SK-N-SH (cell line): ENCODE measurements around the gene ABCE1. TPM values are rescaled to one million over a fixed set of nuclear protein-coding genes. Genes with fewer than 3 reads are reported as not detected.

ENCODE experiments used
- CTCF ChIA-PET: fragments of 300-600, 350-600 bp; formaldehyde crosslinking; extraction: SDS; loops from one replicate; lab custom pipeline; 2021; lab: Yijun Ruan, JAX
- POLR2A ChIA-PET: fragments of 350-600 bp; sonication (Branson Sonifier 250); formaldehyde crosslinking; extraction: SDS; loops from one replicate; lab custom pipeline; 2020; ENCODE audit warnings: antibody characterized with exemption, inconsistent platforms; lab: Yijun Ruan, JAX
- DNase-seq: peaks from one replicate; pipeline ENCODE4 v3.0.0; 2012
- H2AFZ ChIP-seq: fragments of 200-600 bp; sonication (generic); 2 replicates; pipeline ENCODE4 v1.8.1; 2016; ENCODE audit warnings: antibody characterized with exemption, mild to moderate bottlenecking, low read depth
- H3F3A ChIP-seq: fragments of 200-600 bp; sonication (generic); replicated peaks from 2 replicates; pipeline ENCODE3; 2016; ENCODE audit warnings: antibody characterized with exemption, mild to moderate bottlenecking; ENCODE audit not compliant: insufficient read depth
- H3K27ac ChIP-seq, 2 experiments: fragments of 200-500 bp in 1 of 2; fragments of 200-600 bp in 1 of 2; sonication (Bioruptor generic) in 1 of 2; sonication (generic), shearing (Covaris generic) in 1 of 2; 2 replicates each; pipeline versions ENCODE4 v1.5.1 to v1.6.1; 2014 to 2016; ENCODE audit warnings: low read depth in 2 of 2, inconsistent platforms in 1 of 2, low read length in 1 of 2, mild to moderate bottlenecking in 1 of 2, mixed read lengths in 1 of 2
- H3K27me3 ChIP-seq: fragments of 200-600 bp; sonication (generic), shearing (Covaris generic); 2 replicates; pipeline ENCODE4 v1.6.1; 2016; ENCODE audit warnings: mixed run types; ENCODE audit not compliant: insufficient read depth
- H3K36me3 ChIP-seq, 2 experiments: fragments of 200-500 bp in 1 of 2; fragments of 200-600 bp in 1 of 2; sonication (Bioruptor generic) in 1 of 2; sonication (generic) in 1 of 2; replicated peaks in 1 of 2; 2 replicates each; pipeline versions ENCODE3 to v1.5.1; 2014 to 2016; ENCODE audit warnings: low read length in 1 of 2, mild to moderate bottlenecking in 1 of 2; ENCODE audit not compliant: insufficient read depth in 2 of 2, control insufficient read depth in 1 of 2
- H3K4me1 ChIP-seq, 2 experiments: fragments of 200-500 bp in 1 of 2; fragments of 200-600 bp in 1 of 2; sonication (Bioruptor generic) in 1 of 2; sonication (generic), shearing (Covaris generic) in 1 of 2; 2 replicates each; pipeline versions ENCODE4 v1.5.1 to v1.6.1; 2014 to 2016; ENCODE audit warnings: low read depth in 1 of 2, low read length in 1 of 2, mixed run types in 1 of 2; ENCODE audit not compliant: insufficient read depth in 2 of 2, control insufficient read depth in 1 of 2
- H3K4me2 ChIP-seq: fragments of 200-600 bp; sonication (generic), shearing (Covaris generic); 2 replicates; pipeline ENCODE4 v1.6.1; 2017; ENCODE audit warnings: mixed run types
- H3K4me3 ChIP-seq, 2 experiments: fragments of 200-500 bp in 1 of 2; fragments of 200-600 bp in 1 of 2; sonication (Bioruptor generic) in 1 of 2; sonication (generic), shearing (Covaris generic) in 1 of 2; 2 replicates each; pipeline versions ENCODE4 v1.5.1 to v1.8.1; 2014 to 2016; ENCODE audit warnings: low read depth in 2 of 2, inconsistent platforms in 1 of 2, low read length in 1 of 2, mild to moderate bottlenecking in 1 of 2, mixed read lengths in 1 of 2, moderate library complexity in 1 of 2
- H3K79me2 ChIP-seq: fragments of 200-600 bp; sonication (generic); 2 replicates; pipeline ENCODE4 v1.8.1; 2017; ENCODE audit warnings: mild to moderate bottlenecking; ENCODE audit not compliant: insufficient read depth
- H3K9ac ChIP-seq: fragments of 200-600 bp; sonication (generic); 2 replicates; pipeline ENCODE4 v1.6.1; 2017; ENCODE audit warnings: mixed run types
- H3K9me2 ChIP-seq: fragments of 200-600 bp; sonication (generic); 2 replicates; pipeline ENCODE4 v1.6.1; 2017; ENCODE audit warnings: mixed run types
- H3K9me3 ChIP-seq: fragments of 200-600 bp; sonication (generic); 2 replicates; pipeline ENCODE4 v1.6.1; 2017; ENCODE audit warnings: mixed run types, mild to moderate bottlenecking, moderate library complexity
- H4K20me1 ChIP-seq: fragments of 200-600 bp; sonication (generic); 2 replicates; pipeline ENCODE4 v1.6.1; 2017; ENCODE audit warnings: mild to moderate bottlenecking, mixed run types; ENCODE audit not compliant: insufficient read depth
- CHD2 ChIP-seq: fragments of 150-350 bp; IDR thresholded peaks from 2 replicates; pipeline ENCODE4 v1.6.1; 2018; ENCODE audit warnings: low read length; ENCODE audit not compliant: partially characterized antibody
- ELF1 ChIP-seq: IDR thresholded peaks from 2 replicates; pipeline ENCODE4 v1.4.0; 2012
- EP300 ChIP-seq, 2 experiments: IDR thresholded peaks; 2 replicates each; pipeline versions ENCODE4 v1.4.0 to v1.6.1; 2012; ENCODE audit warnings: borderline replicate concordance in 1 of 2, low read depth in 1 of 2, low read length in 1 of 2
- EZH2phosphoT487 ChIP-seq: fragments of 200-600 bp; sonication (generic); IDR thresholded peaks from 2 replicates; pipeline ENCODE4 v1.6.1; 2017; ENCODE audit warnings: low read depth, mixed run types, mild to moderate bottlenecking, antibody characterized with exemption, moderate library complexity, borderline replicate concordance
- FOXM1 ChIP-seq: IDR thresholded peaks from 2 replicates; pipeline ENCODE4 v1.4.0; 2012; ENCODE audit warnings: low read depth, mild to moderate bottlenecking
- JUND ChIP-seq: IDR thresholded peaks from 2 replicates; pipeline ENCODE4 v1.4.0; 2012
- MEF2A ChIP-seq: IDR thresholded peaks from 2 replicates; pipeline ENCODE4 v1.4.0; 2012; ENCODE audit warnings: low read depth, borderline replicate concordance
- NFIC ChIP-seq: IDR thresholded peaks from 2 replicates; pipeline ENCODE4 v1.4.0; 2012; ENCODE audit warnings: borderline replicate concordance
- RAD21 ChIP-seq: IDR thresholded peaks from 2 replicates; pipeline ENCODE4 v1.6.1; 2012; ENCODE audit warnings: mild to moderate bottlenecking, low read length
- SIN3A ChIP-seq: IDR thresholded peaks from 2 replicates; pipeline ENCODE4 v1.6.1; 2012; ENCODE audit warnings: low read depth, mild to moderate bottlenecking, low read length, moderate library complexity, borderline replicate concordance
- SMC3 ChIP-seq: IDR thresholded peaks from 2 replicates; pipeline ENCODE4 v1.6.1; 2012; ENCODE audit warnings: low read depth, low read length, improper control_type of control experiment
- TAF1 ChIP-seq: IDR thresholded peaks from 2 replicates; pipeline ENCODE4 v1.6.1; 2012; ENCODE audit warnings: low read depth, mild to moderate bottlenecking, low read length, moderate library complexity, borderline replicate concordance
- TEAD4 ChIP-seq: IDR thresholded peaks from 2 replicates; pipeline ENCODE4 v1.4.0; 2012; ENCODE audit warnings: mild to moderate bottlenecking, borderline replicate concordance; ENCODE audit not compliant: insufficient read depth
- YY1 ChIP-seq: IDR thresholded peaks from 2 replicates; pipeline ENCODE4 v1.4.0; 2012; ENCODE audit warnings: low read depth, mild to moderate bottlenecking
- WGBS: methylation state at CpG from one replicate; pipeline ENCODE4 v1.1.6; 2017; ENCODE audit warnings: low lambda C conversion rate; 5-methylcytosine and 5-hydroxymethylcytosine counted together
- polyA plus RNA-seq, 3 experiments: library from polyadenylated mRNA; depleted of rRNA; stranded (reverse); fragments of >200 nt; gene quantifications; 2 replicates each; pipeline ENCODE4 v1.2.3, GENCODE V29; 2012
- TF ChIP-seq, protein P1 (sequence below): fragments of 200-600 bp; sonication (generic); IDR thresholded peaks from 2 replicates; pipeline ENCODE4 v1.6.1; 2017; ENCODE audit warnings: antibody characterized with exemption, mild to moderate bottlenecking, moderate library complexity
- TF ChIP-seq, protein P2 (sequence below): IDR thresholded peaks from 2 replicates; pipeline ENCODE4 v1.4.0; 2012; ENCODE audit warnings: low read depth, borderline replicate concordance
- TF ChIP-seq, protein P3 (sequence below): IDR thresholded peaks from 2 replicates; pipeline ENCODE4 v1.4.0; 2012; ENCODE audit warnings: low read depth, borderline replicate concordance
- TF ChIP-seq, protein P4 (sequence below): IDR thresholded peaks from 2 replicates; pipeline ENCODE4 v1.4.0; 2012; ENCODE audit warnings: low read depth
- TF ChIP-seq, protein P5 (sequence below): fragments of 150-350 bp; IDR thresholded peaks from 2 replicates; pipeline ENCODE4 v1.6.1; 2017; ENCODE audit warnings: antibody characterized with exemption, low read length, low read depth, borderline replicate concordance
- TF ChIP-seq, protein P6 (sequence below): IDR thresholded peaks from 2 replicates; pipeline ENCODE4; 2012

ABCE1 gene
- polyA plus RNA-seq, 1 of the 3 experiments (the other 2 are of a cell fraction): 48.3 TPM

DNA sequence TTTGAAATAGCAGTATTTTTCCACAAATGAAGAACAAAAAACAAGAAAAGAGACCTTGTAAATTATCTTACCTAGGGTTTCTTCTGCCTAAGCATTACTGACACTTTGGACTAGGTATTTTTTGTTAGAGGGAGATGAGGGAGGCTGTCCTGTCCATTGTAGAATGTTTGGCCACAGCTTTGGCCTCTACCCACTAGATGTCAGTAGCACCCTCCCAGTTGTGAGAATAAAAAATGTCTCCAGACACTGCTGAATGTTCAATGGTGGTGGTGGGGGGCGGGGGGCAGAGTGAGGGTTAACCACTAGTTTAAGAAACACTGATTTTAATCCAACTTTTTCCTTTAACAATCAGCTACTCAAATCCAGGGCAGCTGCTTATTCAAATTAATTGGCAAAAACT, 56.5 kb downstream of the ABCE1 start:
- H3K9me3 ChIP-seq: no peaks in the 10 kb centered on the region
- TF ChIP-seq CHD2 (no peak), EZH2phosphoT487 (no peak), FOXM1 (no peak), RAD21 (peak; percentile 64), SMC3 (peak; percentile 30; the same call in 1 of the 2 replicates)
- TF ChIP-seq, protein P1, sequence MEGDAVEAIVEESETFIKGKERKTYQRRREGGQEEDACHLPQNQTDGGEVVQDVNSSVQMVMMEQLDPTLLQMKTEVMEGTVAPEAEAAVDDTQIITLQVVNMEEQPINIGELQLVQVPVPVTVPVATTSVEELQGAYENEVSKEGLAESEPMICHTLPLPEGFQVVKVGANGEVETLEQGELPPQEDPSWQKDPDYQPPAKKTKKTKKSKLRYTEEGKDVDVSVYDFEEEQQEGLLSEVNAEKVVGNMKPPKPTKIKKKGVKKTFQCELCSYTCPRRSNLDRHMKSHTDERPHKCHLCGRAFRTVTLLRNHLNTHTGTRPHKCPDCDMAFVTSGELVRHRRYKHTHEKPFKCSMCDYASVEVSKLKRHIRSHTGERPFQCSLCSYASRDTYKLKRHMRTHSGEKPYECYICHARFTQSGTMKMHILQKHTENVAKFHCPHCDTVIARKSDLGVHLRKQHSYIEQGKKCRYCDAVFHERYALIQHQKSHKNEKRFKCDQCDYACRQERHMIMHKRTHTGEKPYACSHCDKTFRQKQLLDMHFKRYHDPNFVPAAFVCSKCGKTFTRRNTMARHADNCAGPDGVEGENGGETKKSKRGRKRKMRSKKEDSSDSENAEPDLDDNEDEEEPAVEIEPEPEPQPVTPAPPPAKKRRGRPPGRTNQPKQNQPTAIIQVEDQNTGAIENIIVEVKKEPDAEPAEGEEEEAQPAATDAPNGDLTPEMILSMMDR: peak; percentile 66
- TF ChIP-seq, all 33 proteins: peak for 3
- DNase-seq: no peak
- Histone ChIP-seq H3K4me2 (no peak overlapping the region), H3F3A (no peaks in the 10 kb centered on the region), H3K27ac (no peak overlapping the region), H3K4me3 (no peak overlapping the region), H3K9ac (no peak overlapping the region), H3K27me3 (no peaks in the 10 kb centered on the region), H4K20me1 (no peaks in the 10 kb centered on the region), H3K4me1 (no peaks in the 10 kb centered on the region), H3K79me2 (peaks cover 6% of the 10 kb centered on the region; the same call in 1 of the 2 replicates), H2AFZ (no peak overlapping the region), H3K36me3 (peaks cover 54 to 65% of the 10 kb centered on the region in 2 experiments), H3K9me2 (no peaks in the 10 kb centered on the region)
- CTCF ChIA-PET: interaction anchor here (0.6 to 1.2 kb wide), 4 partner anchors 9 to 463 kb away, joined by 3 to 4 read pairs (median 3); no protein-coding TSS in a partner anchor
- 80% methylated on average over 1 of the region's 1 CpG for WGBS
- POLR2A ChIA-PET: no interaction called here

DNA sequence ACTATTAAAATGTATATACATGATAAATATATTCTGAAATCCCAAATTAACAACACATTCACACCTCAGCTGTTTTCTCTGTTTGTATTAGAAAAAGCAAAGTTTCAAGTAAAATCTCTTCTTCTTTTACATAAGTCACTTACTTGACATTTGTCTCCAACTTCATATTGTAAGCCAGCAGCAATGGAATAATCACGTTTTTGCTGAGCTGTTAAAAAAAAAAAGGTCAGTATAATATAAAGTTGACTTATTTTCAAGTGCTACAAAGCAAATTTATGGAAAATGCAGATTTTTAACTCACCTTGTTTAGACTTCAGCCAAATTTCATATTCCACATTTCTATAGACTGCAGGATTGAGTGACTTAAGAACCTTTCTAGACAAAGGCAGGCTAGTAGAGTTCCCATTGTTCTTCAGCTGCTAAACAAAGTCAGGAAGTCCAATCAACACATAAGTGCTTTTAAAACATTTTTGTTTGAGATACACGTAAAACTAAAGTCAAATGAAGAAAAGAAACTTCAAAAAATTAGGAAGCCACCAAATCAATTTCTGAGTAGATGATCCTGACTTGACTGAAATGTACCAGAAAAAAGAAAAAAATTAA, 57.3 kb downstream of the ABCE1 start:
- peaks cover 13% of the 10 kb centered on the region; the same call in 1 of the 2 replicates for H3K79me2 ChIP-seq
- H3K36me3 ChIP-seq: peaks cover 51 to 57% of the 10 kb centered on the region in 2 experiments
- H3K4me3 ChIP-seq: no peak overlapping the region
- POLR2A ChIA-PET: no interaction called here
- CTCF ChIA-PET: interaction anchor here (1.0 to 1.2 kb wide), 3 partner anchors 8 to 402 kb away, joined by 3 to 4 read pairs (median 3); no protein-coding TSS in a partner anchor
- no peaks in the 10 kb centered on the region for H3K9me2 ChIP-seq
- H3K4me2 ChIP-seq: no peak overlapping the region
- H3K27me3 ChIP-seq: no peaks in the 10 kb centered on the region
- 82% methylated on average over 2 of the region's 2 CpGs for WGBS
- H3K9ac ChIP-seq: no peak overlapping the region
- no peaks in the 10 kb centered on the region for H4K20me1 ChIP-seq
- H3K27ac ChIP-seq: no peak overlapping the region
- DNase-seq: no peak
- no peak overlapping the region for H2AFZ ChIP-seq
- no peaks in the 10 kb centered on the region for H3F3A ChIP-seq
- H3K4me1 ChIP-seq: no peaks in the 10 kb centered on the region
- no peaks in the 10 kb centered on the region for H3K9me3 ChIP-seq
- no peak for TF ChIP-seq NFIC
- no peak for TF ChIP-seq TEAD4
- no peak for TF ChIP-seq EP300 (IDR thresholded peaks at IDR 0.05; ENCODE audit: borderline replicate concordance in 1 of 2, low read depth in 1 of 2, low read length in 1 of 2)
- no peak for TF ChIP-seq EZH2phosphoT487
- TF ChIP-seq, protein P2, sequence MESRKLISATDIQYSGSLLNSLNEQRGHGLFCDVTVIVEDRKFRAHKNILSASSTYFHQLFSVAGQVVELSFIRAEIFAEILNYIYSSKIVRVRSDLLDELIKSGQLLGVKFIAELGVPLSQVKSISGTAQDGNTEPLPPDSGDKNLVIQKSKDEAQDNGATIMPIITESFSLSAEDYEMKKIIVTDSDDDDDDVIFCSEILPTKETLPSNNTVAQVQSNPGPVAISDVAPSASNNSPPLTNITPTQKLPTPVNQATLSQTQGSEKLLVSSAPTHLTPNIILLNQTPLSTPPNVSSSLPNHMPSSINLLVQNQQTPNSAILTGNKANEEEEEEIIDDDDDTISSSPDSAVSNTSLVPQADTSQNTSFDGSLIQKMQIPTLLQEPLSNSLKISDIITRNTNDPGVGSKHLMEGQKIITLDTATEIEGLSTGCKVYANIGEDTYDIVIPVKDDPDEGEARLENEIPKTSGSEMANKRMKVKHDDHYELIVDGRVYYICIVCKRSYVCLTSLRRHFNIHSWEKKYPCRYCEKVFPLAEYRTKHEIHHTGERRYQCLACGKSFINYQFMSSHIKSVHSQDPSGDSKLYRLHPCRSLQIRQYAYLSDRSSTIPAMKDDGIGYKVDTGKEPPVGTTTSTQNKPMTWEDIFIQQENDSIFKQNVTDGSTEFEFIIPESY: no peak
- TF ChIP-seq, protein P3, sequence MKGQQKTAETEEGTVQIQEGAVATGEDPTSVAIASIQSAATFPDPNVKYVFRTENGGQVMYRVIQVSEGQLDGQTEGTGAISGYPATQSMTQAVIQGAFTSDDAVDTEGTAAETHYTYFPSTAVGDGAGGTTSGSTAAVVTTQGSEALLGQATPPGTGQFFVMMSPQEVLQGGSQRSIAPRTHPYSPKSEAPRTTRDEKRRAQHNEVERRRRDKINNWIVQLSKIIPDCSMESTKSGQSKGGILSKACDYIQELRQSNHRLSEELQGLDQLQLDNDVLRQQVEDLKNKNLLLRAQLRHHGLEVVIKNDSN: no peak
- TF ChIP-seq, protein P4, sequence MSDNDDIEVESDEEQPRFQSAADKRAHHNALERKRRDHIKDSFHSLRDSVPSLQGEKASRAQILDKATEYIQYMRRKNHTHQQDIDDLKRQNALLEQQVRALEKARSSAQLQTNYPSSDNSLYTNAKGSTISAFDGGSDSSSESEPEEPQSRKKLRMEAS: no peak
- TF ChIP-seq JUND: no peak
- TF ChIP-seq, protein P5, sequence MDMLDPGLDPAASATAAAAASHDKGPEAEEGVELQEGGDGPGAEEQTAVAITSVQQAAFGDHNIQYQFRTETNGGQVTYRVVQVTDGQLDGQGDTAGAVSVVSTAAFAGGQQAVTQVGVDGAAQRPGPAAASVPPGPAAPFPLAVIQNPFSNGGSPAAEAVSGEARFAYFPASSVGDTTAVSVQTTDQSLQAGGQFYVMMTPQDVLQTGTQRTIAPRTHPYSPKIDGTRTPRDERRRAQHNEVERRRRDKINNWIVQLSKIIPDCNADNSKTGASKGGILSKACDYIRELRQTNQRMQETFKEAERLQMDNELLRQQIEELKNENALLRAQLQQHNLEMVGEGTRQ: no peak
- no peak for TF ChIP-seq ELF1
- TF ChIP-seq, protein P6, sequence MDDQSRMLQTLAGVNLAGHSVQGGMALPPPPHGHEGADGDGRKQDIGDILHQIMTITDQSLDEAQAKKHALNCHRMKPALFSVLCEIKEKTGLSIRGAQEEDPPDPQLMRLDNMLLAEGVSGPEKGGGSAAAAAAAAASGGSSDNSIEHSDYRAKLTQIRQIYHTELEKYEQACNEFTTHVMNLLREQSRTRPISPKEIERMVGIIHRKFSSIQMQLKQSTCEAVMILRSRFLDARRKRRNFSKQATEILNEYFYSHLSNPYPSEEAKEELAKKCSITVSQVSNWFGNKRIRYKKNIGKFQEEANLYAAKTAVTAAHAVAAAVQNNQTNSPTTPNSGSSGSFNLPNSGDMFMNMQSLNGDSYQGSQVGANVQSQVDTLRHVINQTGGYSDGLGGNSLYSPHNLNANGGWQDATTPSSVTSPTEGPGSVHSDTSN: no peak
- TF ChIP-seq MEF2A: no peak
- TF ChIP-seq YY1: no peak
- no peak for TF ChIP-seq RAD21
- no peak for TF ChIP-seq TAF1
- TF ChIP-seq SIN3A: no peak
